Sigmoid colon (tissue), 4 donors: Measurements from ENCODE around the gene ZMPSTE24.

Experiments
- EP300 ChIP-seq, 4 donors: sonication (generic); formaldehyde crosslinking; IDR thresholded peaks; one replicate each; pipeline ENCODE4 v1.6.1; 2017; ENCODE audit warnings: antibody characterized with exemption in 4 of 4
- POLR2A ChIP-seq, 2 donors: fragments of 450-650 bp; IDR thresholded peaks; one replicate each; pipeline ENCODE4 v1.6.1; 2016; ENCODE audit warnings: antibody characterized with exemption in 2 of 2, mild to moderate bottlenecking in 2 of 2, moderate library complexity in 2 of 2
- POLR2AphosphoS5 ChIP-seq, 4 donors: sonication (generic); formaldehyde crosslinking; IDR thresholded peaks; one replicate each; pipeline ENCODE4 v1.6.1; 2017; ENCODE audit warnings: antibody characterized with exemption in 4 of 4
- TF ChIP-seq, protein P1 (sequence below), 4 experiments: fragments of 450-650 bp in 3 of 4; fragments of 200-600 bp in 1 of 4; IDR thresholded peaks; one replicate each; pipeline ENCODE4 v1.5.1; 2016 to 2019; ENCODE audit warnings: antibody characterized with exemption in 4 of 4, mild to moderate bottlenecking in 3 of 4, moderate library complexity in 2 of 4

DNA sequence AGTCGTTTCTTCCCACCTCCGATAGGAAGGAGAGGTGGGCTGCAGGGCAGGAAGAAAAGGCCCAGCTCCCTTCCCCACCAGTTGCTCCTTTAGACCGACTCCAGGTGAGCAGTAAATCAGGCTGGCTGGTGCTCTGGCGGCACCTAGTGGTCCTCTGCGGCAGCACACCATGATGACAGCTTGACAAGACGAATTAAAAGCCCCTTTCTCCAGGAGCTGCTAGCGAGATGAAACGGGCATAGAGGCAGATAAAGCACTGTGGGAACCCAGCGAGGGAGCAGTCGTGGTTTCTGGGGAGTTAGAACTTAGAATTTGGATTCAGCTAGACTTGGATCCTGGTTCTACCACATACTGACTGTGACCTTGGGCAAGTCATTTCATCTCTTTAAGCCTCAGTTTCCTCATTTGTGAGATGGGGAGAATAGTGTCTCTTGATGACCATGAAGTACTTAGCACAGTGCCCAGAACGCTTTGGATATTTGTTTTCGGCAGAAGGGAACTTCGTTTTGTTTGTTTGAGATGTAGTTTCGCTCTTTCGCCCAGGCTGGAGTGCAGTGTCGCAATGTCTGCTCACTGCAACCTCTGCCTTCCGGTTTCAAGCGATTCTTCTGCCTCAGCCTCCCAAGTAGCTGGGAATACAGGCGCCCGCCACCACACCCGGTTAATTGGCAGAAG is 80.8 kb downstream of the ZMPSTE24 start:
- TF ChIP-seq EP300 (IDR thresholded peaks at IDR 0.05) = no peak
- TF ChIP-seq, protein P1, sequence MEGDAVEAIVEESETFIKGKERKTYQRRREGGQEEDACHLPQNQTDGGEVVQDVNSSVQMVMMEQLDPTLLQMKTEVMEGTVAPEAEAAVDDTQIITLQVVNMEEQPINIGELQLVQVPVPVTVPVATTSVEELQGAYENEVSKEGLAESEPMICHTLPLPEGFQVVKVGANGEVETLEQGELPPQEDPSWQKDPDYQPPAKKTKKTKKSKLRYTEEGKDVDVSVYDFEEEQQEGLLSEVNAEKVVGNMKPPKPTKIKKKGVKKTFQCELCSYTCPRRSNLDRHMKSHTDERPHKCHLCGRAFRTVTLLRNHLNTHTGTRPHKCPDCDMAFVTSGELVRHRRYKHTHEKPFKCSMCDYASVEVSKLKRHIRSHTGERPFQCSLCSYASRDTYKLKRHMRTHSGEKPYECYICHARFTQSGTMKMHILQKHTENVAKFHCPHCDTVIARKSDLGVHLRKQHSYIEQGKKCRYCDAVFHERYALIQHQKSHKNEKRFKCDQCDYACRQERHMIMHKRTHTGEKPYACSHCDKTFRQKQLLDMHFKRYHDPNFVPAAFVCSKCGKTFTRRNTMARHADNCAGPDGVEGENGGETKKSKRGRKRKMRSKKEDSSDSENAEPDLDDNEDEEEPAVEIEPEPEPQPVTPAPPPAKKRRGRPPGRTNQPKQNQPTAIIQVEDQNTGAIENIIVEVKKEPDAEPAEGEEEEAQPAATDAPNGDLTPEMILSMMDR (IDR thresholded peaks at IDR 0.05) = peak; percentile 85 to 99 (median 96)
- TF ChIP-seq POLR2A (IDR thresholded peaks at IDR 0.05) = no peak
- TF ChIP-seq POLR2AphosphoS5 (IDR thresholded peaks at IDR 0.05) = no peak
